ENCODE results near the gene GNL1. TPM values are rescaled to one million over a fixed set of nuclear protein-coding genes. Genes with fewer than 3 reads are reported as not detected.
A peak's percentile ranks its signal among the peaks of the same experiment; 100 is the strongest.
"Not testable (repeated sequence)": the region's sequence is repeated elsewhere in the genome, so short reads cannot be mapped to it uniquely, and the experiment has no call there.

The GNL1 gene
- total RNA-seq, 1 experiment from 2014 or later, result 34.7 TPM

GRCh38 chr6:30599625-30600324, 43.5 kb upstream of the GNL1 start:
- H4K20me1 ChIP-seq (ENCODE audit: low read length), result no peaks in the 10 kb centered on the region
- H3K4me1 ChIP-seq (ENCODE audit: insufficient read depth, low read length), result no peaks in the 10 kb centered on the region
- DNase-seq (no peak), ATAC-seq (no peak; the same call in 1 of the 2 replicates)
- no peak overlapping the region for H3K9ac ChIP-seq (ENCODE audit: low read length)
- CTCF ChIA-PET, result interaction anchor here (0.8 kb wide), 1 partner anchor 12 kb away, joined by 4 read pairs; no protein-coding TSS in a partner anchor
- H3K79me2 ChIP-seq (ENCODE audit: low read length), result no peaks in the 10 kb centered on the region
- no peak overlapping the region for H2AFZ ChIP-seq (ENCODE audit: low read length)
- intact Hi-C loops (cut with micrococcal nuclease), result no loop called here
- H3K27ac ChIP-seq (ENCODE audit: low read length), result no peak overlapping the region
- no peaks in the 10 kb centered on the region for H3K27me3 ChIP-seq (ENCODE audit: low read length)
- peaks cover 41% of the 10 kb centered on the region for H3K36me3 ChIP-seq (ENCODE audit: low read depth, low read length)
- POLR2A ChIA-PET (ENCODE audit: unreplicated experiment), result interaction anchor here (0.6 kb wide), 1 partner anchor 13 kb away, joined by 3 read pairs; no protein-coding TSS in a partner anchor
- H3K4me3 ChIP-seq (ENCODE audit: low read length), result no peak overlapping the region
- TF ChIP-seq EZH2 (IDR thresholded peaks at IDR 0.05; ENCODE audit: low read length, unreplicated experiment) (no peak), EZH2phosphoT487 (IDR thresholded peaks at IDR 0.05; ENCODE audit: borderline replicate concordance, low read length) (no peak)
- no TSS peak for BruUV-seq (replicated peaks)
- H3F3A ChIP-seq (ENCODE audit: low read length, unreplicated experiment), result peaks cover 3% of the 10 kb centered on the region
- no peaks in the 10 kb centered on the region for H3K9me3 ChIP-seq (ENCODE audit: low read length)
- H3K4me2 ChIP-seq (ENCODE audit: low read length), result no peak overlapping the region
- no peaks in the 10 kb centered on the region for H3K9me2 ChIP-seq (replicated peaks; ENCODE audit: low read length)

GRCh38 chr6:30598912-30599624, 42.8 kb upstream of the GNL1 start:
- intact Hi-C loops (cut with micrococcal nuclease), result no loop called here
- H2AFZ ChIP-seq (ENCODE audit: low read length), result no peak overlapping the region
- DNase-seq, result no peak
- TF ChIP-seq EZH2phosphoT487 (IDR thresholded peaks at IDR 0.05; ENCODE audit: borderline replicate concordance, low read length) (no peak), CTCF (conservative IDR thresholded peaks at IDR 0.05; ENCODE audit: low read depth, low read length) (no peak), EZH2 (IDR thresholded peaks at IDR 0.05; ENCODE audit: low read length, unreplicated experiment) (no peak)
- no peaks in the 10 kb centered on the region for H3K79me2 ChIP-seq (ENCODE audit: low read length)
- peaks cover 37% of the 10 kb centered on the region for H3K36me3 ChIP-seq (ENCODE audit: low read depth, low read length)
- no peaks in the 10 kb centered on the region for H3K9me2 ChIP-seq (replicated peaks; ENCODE audit: low read length)
- no peak overlapping the region for H3K4me3 ChIP-seq (ENCODE audit: low read length)
- BruUV-seq (replicated peaks), result no TSS peak
- H3K4me2 ChIP-seq (ENCODE audit: low read length), result no peak overlapping the region
- H3K27me3 ChIP-seq (ENCODE audit: low read length), result no peaks in the 10 kb centered on the region
- H3K4me1 ChIP-seq (ENCODE audit: insufficient read depth, low read length), result no peaks in the 10 kb centered on the region
- ChIA-PET POLR2A (ENCODE audit: unreplicated experiment) (no interaction called here), CTCF (interaction anchor here (0.6 to 1.8 kb wide), 4 partner anchors 11 to 78 kb away, joined by 3 to 8 read pairs (median 4); no protein-coding TSS in a partner anchor)
- no peaks in the 10 kb centered on the region for H3K9me3 ChIP-seq (ENCODE audit: low read length)
- no peak overlapping the region for H3K9ac ChIP-seq (ENCODE audit: low read length)
- H3K27ac ChIP-seq (ENCODE audit: low read length), result no peak overlapping the region
- H3F3A ChIP-seq (ENCODE audit: low read length, unreplicated experiment), result peaks cover 3% of the 10 kb centered on the region
- H4K20me1 ChIP-seq (ENCODE audit: low read length), result no peaks in the 10 kb centered on the region
- peak; percentile 4; the same call in 1 of the 2 replicates for ATAC-seq

- not testable (repeated sequence) for H3K27ac ChIP-seq (ENCODE audit: low read length); H2AFZ ChIP-seq (ENCODE audit: low read length); H4K20me1 ChIP-seq (ENCODE audit: low read length); H3K4me2 ChIP-seq (ENCODE audit: low read length); H3K4me3 ChIP-seq (ENCODE audit: low read length); H3K27me3 ChIP-seq (ENCODE audit: low read length); H3F3A ChIP-seq (ENCODE audit: low read length, unreplicated experiment); H3K9me2 ChIP-seq (replicated peaks; ENCODE audit: low read length); H3K9ac ChIP-seq (ENCODE audit: low read length); H3K79me2 ChIP-seq (ENCODE audit: low read length); H3K4me1 ChIP-seq (ENCODE audit: insufficient read depth, low read length); H3K9me3 ChIP-seq (ENCODE audit: low read length)
- peak; percentile 89 for ATAC-seq
- ChIA-PET CTCF (interaction anchor here (0.7 to 2.0 kb wide), 6 partner anchors 17 to 133 kb away, joined by 3 to 19 read pairs (median 9); no protein-coding TSS in a partner anchor), POLR2A (ENCODE audit: unreplicated experiment) (interaction anchor here (0.5 kb wide), 2 partner anchors 10 to 70 kb away, joined by 4 to 6 read pairs; no protein-coding TSS in a partner anchor)
- DNase-seq, result peak; percentile 93
- BruUV-seq (replicated peaks), result TSS peak; percentile 3
- intact Hi-C loops (cut with micrococcal nuclease), result loop anchor here (1.0 kb wide), 2 partner anchors 56 to 114 kb away; no protein-coding TSS in a partner anchor
- peaks cover 31% of the 10 kb centered on the region for H3K36me3 ChIP-seq (ENCODE audit: low read depth, low read length)
- TF ChIP-seq CTCF (conservative IDR thresholded peaks at IDR 0.05; ENCODE audit: low read depth, low read length), result peak; percentile 76
Measured at GRCh38 chr6:30597315-30598144, 41.2 kb upstream of the GNL1 start.
